ENCODE measurements around the gene AGAP1. TPM values are rescaled to one million over a fixed set of nuclear protein-coding genes. Genes with fewer than 3 reads are reported as not detected.

AGAP1 gene
- total and polyA plus RNA-seq, 2 donors = 1.7 to 3.0 TPM

DNA sequence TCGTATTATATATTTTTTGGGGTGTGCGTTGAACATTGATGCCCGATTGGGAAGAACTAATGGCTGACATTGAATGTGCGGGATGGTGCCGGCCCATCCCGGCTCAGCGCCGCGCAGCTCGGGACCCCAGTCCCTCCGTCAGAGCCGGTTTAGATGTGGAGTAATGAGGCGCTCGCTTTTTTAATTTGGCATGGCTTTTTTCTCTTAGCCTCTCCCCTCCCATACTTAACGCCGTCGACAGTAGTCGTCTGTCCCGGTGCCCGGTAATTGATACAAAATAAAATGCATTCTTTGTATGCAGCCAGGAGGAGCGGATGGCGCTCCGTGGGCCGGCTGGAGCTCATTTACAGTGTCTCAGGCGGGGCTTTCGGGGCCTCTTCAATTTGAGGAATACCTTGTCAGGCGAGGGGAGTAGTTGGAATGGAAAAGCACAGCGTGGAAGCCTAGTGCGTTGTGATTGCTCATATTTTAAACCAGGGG, 465.1 kb downstream of the AGAP1 start:
- H3K4me3 ChIP-seq (ENCODE audit: low read length in 2 of 2) = no peak overlapping the region
- H3K27me3 ChIP-seq (ENCODE audit: control insufficient read depth in 2 of 2, insufficient read depth in 1 of 2, low read length in 1 of 2) = peaks cover 0 to 7% of the 10 kb centered on the region in 2 donors
- no peaks in the 10 kb centered on the region for H3K36me3 ChIP-seq (ENCODE audit: control insufficient read depth in 2 of 2, insufficient read depth in 2 of 2, low read length in 1 of 2)
- no peaks in the 10 kb centered on the region for H3K9me3 ChIP-seq (ENCODE audit: control insufficient read depth in 2 of 2, insufficient read depth in 1 of 2, low read length in 1 of 2)
- H3K27ac ChIP-seq (ENCODE audit: low read depth in 1 of 2, low read length in 1 of 2) = no peak overlapping the region
- 93% methylated on average over 29 of the region's 29 CpGs for WGBS
- DNase-seq (ENCODE audit: low read depth in 6 of 9, low spot score in 9 of 9) = no peak
- no peaks in the 10 kb centered on the region for H3K4me1 ChIP-seq (ENCODE audit: control insufficient read depth in 2 of 2, insufficient read depth in 2 of 2, low read length in 2 of 2)

DNA sequence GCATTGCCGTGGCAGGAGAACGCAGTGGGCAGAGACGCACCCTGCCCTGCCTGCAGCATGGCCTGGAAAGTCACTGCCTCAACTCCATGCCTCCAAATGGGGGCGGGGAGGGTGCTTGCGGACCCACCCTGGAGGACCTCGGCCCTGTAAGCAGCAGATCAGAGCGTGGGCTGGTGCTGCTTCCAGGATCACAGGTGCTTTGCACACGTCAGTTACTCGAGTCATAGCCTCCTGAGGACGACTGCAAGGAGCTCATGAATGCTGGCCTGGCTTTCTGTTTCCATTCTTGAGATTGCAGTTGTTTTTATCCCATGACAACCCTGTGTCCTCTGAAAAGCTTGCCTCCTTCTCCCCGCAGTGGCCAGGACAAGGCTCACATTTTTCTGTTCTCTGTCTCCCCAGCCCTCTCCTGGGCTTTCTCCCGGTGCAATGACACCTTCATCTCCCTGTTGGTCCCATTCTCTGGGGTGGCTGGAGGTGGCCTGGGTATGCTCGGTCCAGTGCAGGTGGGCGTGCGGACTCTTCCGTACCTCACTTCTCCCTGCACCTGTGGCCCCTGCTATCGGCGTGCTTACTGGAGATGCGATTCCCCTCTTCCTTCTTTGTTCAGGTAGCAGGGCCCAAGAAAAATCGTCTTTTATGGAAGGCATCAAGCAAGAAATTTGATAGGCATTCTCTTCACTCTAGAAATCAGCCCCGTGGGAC, 466.3 kb downstream of the AGAP1 start:
- H3K9me3 ChIP-seq (ENCODE audit: control insufficient read depth in 2 of 2, insufficient read depth in 1 of 2, low read length in 1 of 2) = no peaks in the 10 kb centered on the region
- peaks cover 0 to 5% of the 10 kb centered on the region in 2 donors for H3K27me3 ChIP-seq (ENCODE audit: control insufficient read depth in 2 of 2, insufficient read depth in 1 of 2, low read length in 1 of 2)
- H3K4me1 ChIP-seq (ENCODE audit: control insufficient read depth in 2 of 2, insufficient read depth in 2 of 2, low read length in 2 of 2) = no peaks in the 10 kb centered on the region
- H3K36me3 ChIP-seq (ENCODE audit: control insufficient read depth in 2 of 2, insufficient read depth in 2 of 2, low read length in 1 of 2) = no peaks in the 10 kb centered on the region
- DNase-seq (ENCODE audit: low read depth in 6 of 9, low spot score in 9 of 9) = no peak
- 96% methylated on average over 21 of the region's 21 CpGs for WGBS
- no peak overlapping the region for H3K27ac ChIP-seq (ENCODE audit: low read depth in 1 of 2, low read length in 1 of 2)
- H3K4me3 ChIP-seq (ENCODE audit: low read length in 2 of 2) = no peak overlapping the region

DNA sequence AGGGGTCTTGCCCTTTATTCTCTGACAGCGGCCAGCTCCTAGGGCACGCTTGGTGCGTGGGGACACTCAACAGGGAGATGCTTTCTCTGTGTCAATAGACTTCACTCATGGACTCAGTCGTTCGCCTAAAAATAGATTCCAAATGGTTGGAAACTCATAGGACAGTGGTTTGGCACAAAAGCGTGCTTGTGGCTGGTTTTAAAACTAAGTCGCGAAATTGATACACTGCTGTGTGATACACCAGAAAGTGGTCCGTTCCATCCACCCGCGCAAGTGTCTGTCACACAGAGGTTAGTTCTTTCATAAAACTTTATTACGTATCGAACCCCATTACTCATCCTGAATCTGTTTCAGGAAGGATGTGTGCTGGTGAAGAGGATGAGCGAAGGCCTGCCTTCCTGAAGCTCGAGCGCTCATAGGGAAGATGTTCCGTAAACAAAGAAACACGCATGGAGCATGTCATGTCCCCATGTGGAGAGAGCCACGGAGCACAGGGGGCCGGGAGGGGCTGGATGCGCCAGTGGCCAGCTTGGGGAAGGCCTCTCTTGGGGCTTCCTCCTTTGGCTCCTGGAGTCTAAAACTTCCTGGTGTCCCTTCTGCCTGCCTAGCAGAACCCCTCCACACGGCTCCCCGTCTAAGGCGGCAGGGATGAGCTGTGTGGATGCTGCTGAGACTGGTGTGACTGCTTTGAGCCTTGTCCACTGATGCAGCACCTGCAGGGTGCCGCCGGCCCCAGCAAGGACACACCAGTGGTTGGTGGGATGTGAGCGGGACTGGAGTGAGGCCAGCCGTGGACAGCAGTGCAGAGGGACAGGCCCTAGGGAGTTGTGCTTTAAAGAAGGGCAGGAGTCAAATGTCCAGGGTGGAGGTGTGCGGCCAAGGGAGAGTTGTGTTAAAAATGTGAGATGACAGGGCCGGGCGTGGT, 467.1 kb downstream of the AGAP1 start:
- DNase-seq (ENCODE audit: low read depth in 6 of 9, low spot score in 9 of 9) = no peak
- no peak overlapping the region for H3K4me3 ChIP-seq (ENCODE audit: low read length in 2 of 2)
- no peaks in the 10 kb centered on the region for H3K4me1 ChIP-seq (ENCODE audit: control insufficient read depth in 2 of 2, insufficient read depth in 2 of 2, low read length in 2 of 2)
- H3K27me3 ChIP-seq (ENCODE audit: control insufficient read depth in 2 of 2, insufficient read depth in 1 of 2, low read length in 1 of 2) = peaks cover 0 to 3% of the 10 kb centered on the region in 2 donors
- H3K27ac ChIP-seq (ENCODE audit: low read depth in 1 of 2, low read length in 1 of 2) = no peak overlapping the region
- H3K36me3 ChIP-seq (ENCODE audit: control insufficient read depth in 2 of 2, insufficient read depth in 2 of 2, low read length in 1 of 2) = no peaks in the 10 kb centered on the region
- WGBS = 98% methylated on average over 31 of the region's 31 CpGs
- no peaks in the 10 kb centered on the region for H3K9me3 ChIP-seq (ENCODE audit: control insufficient read depth in 2 of 2, insufficient read depth in 1 of 2, low read length in 1 of 2)

DNA sequence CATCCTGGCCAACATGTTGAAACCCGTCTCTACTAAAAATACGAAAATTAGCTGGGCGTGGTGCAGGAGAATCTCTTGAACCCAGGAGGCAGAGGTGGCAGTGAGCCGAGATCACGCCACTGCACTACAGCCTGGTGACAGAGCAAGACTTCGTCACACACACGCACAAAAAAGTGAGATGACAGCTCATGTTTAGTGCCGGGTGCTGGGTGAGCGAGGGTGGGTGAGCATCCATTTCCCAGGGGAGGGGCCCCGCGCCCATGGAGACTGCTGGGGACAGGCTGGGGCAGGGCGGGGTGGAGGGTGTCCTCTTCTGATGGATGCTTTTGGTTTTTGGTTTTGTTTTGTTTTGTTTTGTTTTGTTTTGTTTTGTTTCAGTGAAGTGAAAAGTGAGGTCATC, 467.9 kb downstream of the AGAP1 start:
- Histone ChIP-seq H3K27me3 (ENCODE audit: control insufficient read depth in 2 of 2, insufficient read depth in 1 of 2, low read length in 1 of 2) (no peaks in the 10 kb centered on the region), H3K4me3 (ENCODE audit: low read length in 2 of 2) (no peak overlapping the region), H3K9me3 (ENCODE audit: control insufficient read depth in 2 of 2, insufficient read depth in 1 of 2, low read length in 1 of 2) (no peaks in the 10 kb centered on the region), H3K36me3 (ENCODE audit: control insufficient read depth in 2 of 2, insufficient read depth in 2 of 2, low read length in 1 of 2) (no peaks in the 10 kb centered on the region), H3K4me1 (ENCODE audit: control insufficient read depth in 2 of 2, insufficient read depth in 2 of 2, low read length in 2 of 2) (no peaks in the 10 kb centered on the region), H3K27ac (ENCODE audit: low read depth in 1 of 2, low read length in 1 of 2) (no peak overlapping the region)
- 97% methylated on average over 12 of the region's 12 CpGs for WGBS
- no peak for DNase-seq (ENCODE audit: low read depth in 6 of 9, low spot score in 9 of 9)

DNA sequence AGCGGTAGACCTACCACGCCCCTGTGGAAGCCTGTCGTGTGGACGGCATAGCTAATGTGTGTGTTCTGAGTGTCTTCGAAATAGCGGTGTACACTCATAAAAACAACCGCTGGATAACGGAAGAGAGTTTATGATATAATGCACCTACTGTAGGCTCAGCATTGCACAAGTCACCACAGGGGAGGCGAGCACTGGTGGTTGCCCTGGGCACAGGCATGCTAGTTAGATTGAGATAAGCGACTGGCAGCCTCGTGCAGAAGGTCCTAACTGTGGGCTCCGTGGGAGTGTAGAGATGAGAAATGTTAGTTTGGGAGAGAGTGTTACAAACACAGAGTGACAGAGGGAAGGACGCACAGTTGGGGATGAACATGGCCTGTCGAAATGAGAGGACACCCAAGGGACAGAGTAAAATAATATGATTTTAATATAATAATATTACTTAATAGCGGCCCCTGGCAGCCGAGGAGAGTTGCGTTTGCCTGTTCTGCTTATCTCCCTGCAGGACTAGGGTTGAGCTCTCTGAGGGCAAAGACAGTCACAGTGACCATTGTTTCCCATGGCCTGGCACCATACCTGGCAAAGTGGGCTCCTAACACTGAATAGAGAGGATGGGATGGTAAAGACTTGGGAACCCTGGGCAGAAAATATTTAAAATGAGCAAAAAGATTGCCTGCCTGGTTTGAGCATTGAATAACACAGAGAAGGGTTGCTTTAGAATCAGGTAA, 470.2 kb downstream of the AGAP1 start:
- Histone ChIP-seq H3K36me3 (ENCODE audit: control insufficient read depth in 2 of 2, insufficient read depth in 2 of 2, low read length in 1 of 2) (no peaks in the 10 kb centered on the region), H3K9me3 (ENCODE audit: control insufficient read depth in 2 of 2, insufficient read depth in 1 of 2, low read length in 1 of 2) (no peaks in the 10 kb centered on the region), H3K27ac (ENCODE audit: low read depth in 1 of 2, low read length in 1 of 2) (no peak overlapping the region), H3K27me3 (ENCODE audit: control insufficient read depth in 2 of 2, insufficient read depth in 1 of 2, low read length in 1 of 2) (no peaks in the 10 kb centered on the region), H3K4me1 (ENCODE audit: control insufficient read depth in 2 of 2, insufficient read depth in 2 of 2, low read length in 2 of 2) (no peaks in the 10 kb centered on the region), H3K4me3 (ENCODE audit: low read length in 2 of 2) (no peak overlapping the region)
- no peak for DNase-seq (ENCODE audit: low read depth in 6 of 9, low spot score in 9 of 9)
- WGBS = 97% methylated on average over 17 of the region's 17 CpGs

DNA sequence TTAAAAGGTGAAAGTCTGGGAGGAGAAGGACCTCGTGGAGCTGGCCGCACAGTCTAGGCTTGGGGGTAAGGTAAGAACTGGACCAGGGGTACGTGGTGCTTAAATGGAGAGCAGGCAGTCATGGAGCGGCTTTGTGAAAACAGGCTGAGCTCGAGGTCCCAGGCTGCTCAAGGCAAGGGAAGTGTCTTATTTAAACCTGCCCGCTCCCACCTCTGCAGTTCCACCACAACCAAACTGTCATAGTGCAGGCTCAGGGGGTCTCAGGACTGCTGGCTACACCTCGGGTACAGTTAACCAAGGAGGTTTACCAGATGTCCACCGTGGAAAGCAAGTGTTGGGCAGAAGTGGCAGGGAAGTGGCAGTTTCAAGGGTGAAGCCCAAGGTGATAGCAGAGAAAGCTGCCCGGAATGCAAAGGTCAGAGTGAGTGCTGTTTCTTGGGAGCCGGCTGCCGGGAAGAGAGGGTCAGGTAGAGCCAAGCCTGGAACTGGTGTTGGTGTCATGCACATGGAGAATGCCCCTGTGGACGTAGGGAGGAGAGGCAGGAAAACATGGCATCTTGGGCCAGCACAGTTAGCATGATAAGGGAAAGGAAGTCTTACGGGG, 471.0 kb downstream of the AGAP1 start:
- Histone ChIP-seq H3K36me3 (ENCODE audit: control insufficient read depth in 2 of 2, insufficient read depth in 2 of 2, low read length in 1 of 2) (no peaks in the 10 kb centered on the region), H3K27ac (ENCODE audit: low read depth in 1 of 2, low read length in 1 of 2) (no peak overlapping the region), H3K4me1 (ENCODE audit: control insufficient read depth in 2 of 2, insufficient read depth in 2 of 2, low read length in 2 of 2) (no peaks in the 10 kb centered on the region), H3K27me3 (ENCODE audit: control insufficient read depth in 2 of 2, insufficient read depth in 1 of 2, low read length in 1 of 2) (no peaks in the 10 kb centered on the region), H3K9me3 (ENCODE audit: control insufficient read depth in 2 of 2, insufficient read depth in 1 of 2, low read length in 1 of 2) (no peaks in the 10 kb centered on the region), H3K4me3 (ENCODE audit: low read length in 2 of 2) (no peak overlapping the region)
- no peak for DNase-seq (ENCODE audit: low read depth in 6 of 9, low spot score in 9 of 9)
- 80% methylated on average over 13 of the region's 13 CpGs for WGBS

DNA sequence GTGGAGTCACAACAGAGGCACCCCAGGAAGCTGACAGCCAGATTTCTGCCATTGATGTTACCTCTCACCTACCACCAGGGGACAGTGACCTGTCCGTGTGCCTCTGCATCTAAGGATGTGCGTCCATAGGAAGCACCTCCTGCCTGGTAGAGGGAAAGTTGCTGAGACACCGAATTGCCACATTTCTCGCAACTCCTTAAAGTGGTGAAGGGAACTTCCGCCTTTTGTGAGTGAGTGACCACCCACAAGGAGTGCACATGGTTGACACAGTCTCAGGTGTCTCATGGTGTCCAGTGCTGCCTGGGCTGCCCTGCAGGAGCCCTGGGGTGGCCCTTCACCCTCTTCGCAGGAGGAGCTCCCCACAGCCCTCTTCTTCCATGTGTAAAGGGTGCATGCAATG, 472.6 kb downstream of the AGAP1 start:
- H3K27me3 ChIP-seq (ENCODE audit: control insufficient read depth in 2 of 2, insufficient read depth in 1 of 2, low read length in 1 of 2) = no peaks in the 10 kb centered on the region
- DNase-seq (ENCODE audit: low read depth in 6 of 9, low spot score in 9 of 9) = no peak
- 79% methylated on average over 6 of the region's 6 CpGs for WGBS
- no peaks in the 10 kb centered on the region for H3K36me3 ChIP-seq (ENCODE audit: control insufficient read depth in 2 of 2, insufficient read depth in 2 of 2, low read length in 1 of 2)
- H3K27ac ChIP-seq (ENCODE audit: low read depth in 1 of 2, low read length in 1 of 2) = no peak overlapping the region
- H3K4me1 ChIP-seq (ENCODE audit: control insufficient read depth in 2 of 2, insufficient read depth in 2 of 2, low read length in 2 of 2) = no peaks in the 10 kb centered on the region
- no peak overlapping the region for H3K4me3 ChIP-seq (ENCODE audit: low read length in 2 of 2)
- no peaks in the 10 kb centered on the region for H3K9me3 ChIP-seq (ENCODE audit: control insufficient read depth in 2 of 2, insufficient read depth in 1 of 2, low read length in 1 of 2)

DNA sequence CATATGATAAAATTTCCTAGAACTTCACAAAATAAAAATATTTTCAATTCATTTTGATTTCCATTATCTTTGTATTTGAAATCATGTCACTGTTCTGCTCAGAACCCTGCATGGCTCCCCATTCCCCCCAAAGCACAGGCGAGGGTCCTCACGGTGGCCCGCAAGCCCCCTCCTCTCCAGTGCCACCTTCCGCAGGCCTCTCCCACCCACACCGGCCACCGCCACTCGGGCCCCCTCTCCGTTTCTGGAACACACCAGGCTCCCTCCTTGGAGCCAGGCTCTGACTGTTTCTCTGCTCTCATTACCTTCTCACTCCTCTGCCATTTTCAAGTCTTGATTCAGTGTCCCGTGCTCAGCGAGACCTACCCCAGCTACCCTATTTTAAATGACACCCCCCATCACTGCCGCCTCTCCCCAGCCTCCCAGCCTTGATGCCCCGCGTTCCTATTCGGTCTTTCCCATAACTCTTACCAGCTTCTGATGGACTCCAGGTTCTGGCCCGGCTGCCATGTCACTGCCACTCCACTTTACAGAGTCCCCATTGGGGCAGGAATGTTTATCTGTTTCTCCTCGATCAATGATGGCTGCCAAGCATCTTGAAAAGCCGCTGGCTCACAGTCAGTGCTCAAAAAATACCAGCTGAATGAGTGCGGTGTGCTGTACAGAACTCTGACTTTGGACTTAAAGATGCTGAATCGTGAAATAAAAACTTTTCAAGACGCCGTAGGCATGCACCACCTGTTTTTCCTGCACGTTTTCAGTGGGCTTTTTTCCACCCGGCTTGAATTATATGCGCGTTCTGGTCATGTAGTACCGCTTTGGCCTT, 473.3 kb downstream of the AGAP1 start:
- no peak for DNase-seq (ENCODE audit: low read depth in 6 of 9, low spot score in 9 of 9)
- Histone ChIP-seq H3K27ac (ENCODE audit: low read depth in 1 of 2, low read length in 1 of 2) (no peak overlapping the region), H3K9me3 (ENCODE audit: control insufficient read depth in 2 of 2, insufficient read depth in 1 of 2, low read length in 1 of 2) (no peaks in the 10 kb centered on the region), H3K4me1 (ENCODE audit: control insufficient read depth in 2 of 2, insufficient read depth in 2 of 2, low read length in 2 of 2) (no peaks in the 10 kb centered on the region), H3K4me3 (ENCODE audit: low read length in 2 of 2) (no peak overlapping the region), H3K36me3 (ENCODE audit: control insufficient read depth in 2 of 2, insufficient read depth in 2 of 2, low read length in 1 of 2) (no peaks in the 10 kb centered on the region), H3K27me3 (ENCODE audit: control insufficient read depth in 2 of 2, insufficient read depth in 1 of 2, low read length in 1 of 2) (no peaks in the 10 kb centered on the region)
- WGBS = 97% methylated on average over 26 of the region's 26 CpGs
